H1 (cell line): ENCODE results near the gene ANKEF1. TPM values are rescaled to one million over a fixed set of nuclear protein-coding genes. Genes with fewer than 3 reads are reported as not detected.

ENCODE experiments used
- CTCF ChIA-PET: fragments of 300-600 bp; sonication (Branson Sonifier 250); formaldehyde crosslinking; loops from one replicate; lab custom pipeline; 2021; ENCODE audit not compliant: partially characterized antibody; lab: Charles Lee
- POLR2A ChIA-PET: fragments of 300-600 bp; sonication (Branson Sonifier 250); formaldehyde crosslinking; loops from one replicate; lab custom pipeline; 2021; ENCODE audit warnings: inconsistent platforms; ENCODE audit not compliant: partially characterized antibody; lab: Charles Lee
- DNase-seq, 2 experiments: peaks; one replicate each; pipeline versions ENCODE4 v3.0.0 to v3.0.0-alpha.2; 2010 to 2022; ENCODE audit warnings: low spot score in 2 of 2, low read depth in 1 of 2, mixed read lengths in 1 of 2
- FAIRE-seq: peaks from 2 replicates; lab custom pipeline; 2011; peaks lifted over from hg19 to GRCh38; lab: Jason Lieb, UNC
- H2AFZ ChIP-seq: 2 replicates; pipeline ENCODE4 v1.8.1; 2012; ENCODE audit warnings: low read length, inconsistent platforms
- H2AK5ac ChIP-seq: 2 replicates; pipeline ENCODE4 v1.6.1; 2013; ENCODE audit warnings: low read depth, low read length
- H2BK120ac ChIP-seq: replicated peaks from 2 replicates; pipeline ENCODE3; 2013; ENCODE audit warnings: low read depth, low read length, inconsistent platforms
- H2BK12ac ChIP-seq: 2 replicates; pipeline ENCODE4 v1.6.1; 2013; ENCODE audit warnings: low read depth, low read length
- H2BK15ac ChIP-seq: 2 replicates; pipeline ENCODE4 v1.6.1; 2013; ENCODE audit warnings: low read length
- H2BK20ac ChIP-seq: 2 replicates; pipeline ENCODE4 v1.6.1; 2013; ENCODE audit warnings: low read length
- H2BK5ac ChIP-seq: 2 replicates; pipeline ENCODE4 v1.6.1; 2013; ENCODE audit warnings: low read depth, low read length
- H3K14ac ChIP-seq: 2 replicates; pipeline ENCODE4 v1.6.1; 2013; ENCODE audit warnings: inconsistent platforms; ENCODE audit not compliant: insufficient read length
- H3K18ac ChIP-seq: 2 replicates; pipeline ENCODE4 v1.6.1; 2013; ENCODE audit warnings: low read length; ENCODE audit errors: extremely low read depth
- H3K23ac ChIP-seq: 2 replicates; pipeline ENCODE4 v1.6.1; 2013; ENCODE audit warnings: inconsistent platforms; ENCODE audit not compliant: insufficient read length
- H3K23me2 ChIP-seq: 2 replicates; pipeline ENCODE4 v1.6.1; 2013; ENCODE audit warnings: low read depth, low read length
- H3K27ac ChIP-seq: 2 replicates; pipeline ENCODE4 v1.6.1; 2011; ENCODE audit warnings: low read depth, low read length, inconsistent platforms
- H3K27me3 ChIP-seq, 4 experiments: replicated peaks in 1 of 4; 1 replicate in 1 of 4; 2 replicates in 3 of 4; pipeline versions ENCODE4 v1.6.1 to v1.8.1; 2011 to 2013; ENCODE audit warnings: low read length in 3 of 4, mild to moderate bottlenecking in 3 of 4, inconsistent platforms in 2 of 4, mixed read lengths in 2 of 4, moderate library complexity in 1 of 4; ENCODE audit not compliant: control insufficient read depth in 3 of 4, insufficient read depth in 3 of 4; ENCODE audit errors: extremely low read depth in 1 of 4
- H3K36me3 ChIP-seq, 4 experiments: 2 replicates each; pipeline versions ENCODE4 v1.6.1 to v1.8.1; 2011 to 2013; ENCODE audit warnings: mild to moderate bottlenecking in 4 of 4, low read length in 3 of 4, moderate library complexity in 2 of 4, control low read depth in 1 of 4, inconsistent platforms in 1 of 4; ENCODE audit not compliant: insufficient read depth in 4 of 4, control insufficient read depth in 2 of 4
- H3K4ac ChIP-seq: replicated peaks from 2 replicates; pipeline ENCODE3; 2013; ENCODE audit warnings: low read length, low read depth, mixed read lengths, inconsistent platforms; ENCODE audit not compliant: insufficient read length
- H3K4me1 ChIP-seq, 4 experiments: replicated peaks in 1 of 4; 1 replicate in 1 of 4; 2 replicates in 3 of 4; pipeline versions ENCODE4 v1.6.1 to v1.8.1; 2011 to 2013; ENCODE audit warnings: low read length in 3 of 4, inconsistent platforms in 2 of 4, mixed read lengths in 1 of 4; ENCODE audit not compliant: insufficient read depth in 4 of 4, control insufficient read depth in 3 of 4
- H3K4me2 ChIP-seq, 2 experiments: 2 replicates each; pipeline versions ENCODE4 v1.6.1 to v1.8.1; 2011 to 2013; ENCODE audit warnings: low read depth in 2 of 2, low read length in 2 of 2, control low read depth in 1 of 2, inconsistent platforms in 1 of 2, mild to moderate bottlenecking in 1 of 2; ENCODE audit not compliant: insufficient read depth in 1 of 2
- H3K4me3 ChIP-seq, 4 experiments: fragments of 200-600, 300-600 bp in 1 of 4; sonication (generic), shearing (Covaris generic), sonication (Bioruptor Twin) in 1 of 4; 2 replicates each; pipeline versions ENCODE4 v1.5.1 to v1.8.1; 2011 to 2016; ENCODE audit warnings: low read length in 4 of 4, low read depth in 3 of 4, control low read depth in 2 of 4, inconsistent platforms in 2 of 4, mild to moderate bottlenecking in 2 of 4, mixed read lengths in 1 of 4, moderate library complexity in 1 of 4; ENCODE audit not compliant: insufficient read depth in 2 of 4; ENCODE audit errors: extremely low read depth in 1 of 4
- H3K56ac ChIP-seq: replicated peaks from 2 replicates; pipeline ENCODE3; 2013; ENCODE audit warnings: low read depth, mild to moderate bottlenecking, mixed read lengths, low read length, inconsistent platforms; ENCODE audit not compliant: insufficient read length
- H3K79me1 ChIP-seq: 2 replicates; pipeline ENCODE4 v1.6.1; 2013; ENCODE audit warnings: low read depth, low read length, control low read depth
- H3K79me2 ChIP-seq, 2 experiments: 2 replicates each; pipeline versions ENCODE4 v1.6.1 to v1.8.1; 2012 to 2013; ENCODE audit warnings: low read length in 2 of 2, mild to moderate bottlenecking in 2 of 2, inconsistent platforms in 1 of 2; ENCODE audit not compliant: insufficient read depth in 2 of 2, control insufficient read depth in 1 of 2
- H3K9ac ChIP-seq, 4 experiments: replicated peaks in 1 of 4; 1 replicate in 1 of 4; 2 replicates in 3 of 4; pipeline versions ENCODE4 v1.6.1 to v1.8.1; 2011 to 2013; ENCODE audit warnings: low read depth in 3 of 4, low read length in 3 of 4, control low read depth in 2 of 4, mild to moderate bottlenecking in 2 of 4, moderate library complexity in 2 of 4, inconsistent platforms in 1 of 4; ENCODE audit errors: extremely low read depth in 1 of 4
- H3K9me3 ChIP-seq, 2 experiments: 2 replicates each; pipeline versions ENCODE4 v1.6.1 to v1.8.1; 2012 to 2013; ENCODE audit warnings: mild to moderate bottlenecking in 2 of 2, moderate library complexity in 2 of 2, control low read depth in 1 of 2, inconsistent platforms in 1 of 2, low read depth in 1 of 2, low read length in 1 of 2, mixed read lengths in 1 of 2; ENCODE audit not compliant: insufficient read depth in 2 of 2
- H4K20me1 ChIP-seq, 2 experiments: replicated peaks in 1 of 2; 2 replicates each; pipeline versions ENCODE3 to v1.8.1; 2011 to 2013; ENCODE audit warnings: inconsistent platforms in 2 of 2, low read length in 2 of 2, mild to moderate bottlenecking in 1 of 2; ENCODE audit not compliant: insufficient read depth in 2 of 2, control insufficient read depth in 1 of 2
- H4K5ac ChIP-seq: 2 replicates; pipeline ENCODE4 v1.6.1; 2013; ENCODE audit warnings: low read length, low read depth, mixed read lengths, inconsistent platforms; ENCODE audit not compliant: insufficient read length
- H4K8ac ChIP-seq: 2 replicates; pipeline ENCODE4 v1.8.0; 2013; ENCODE audit warnings: mild to moderate bottlenecking, moderate library complexity, low read length, inconsistent platforms; ENCODE audit not compliant: insufficient read depth; ENCODE audit errors: extremely low read depth
- H4K91ac ChIP-seq: replicated peaks from 2 replicates; pipeline ENCODE3; 2013; ENCODE audit warnings: low read length, mixed read lengths, inconsistent platforms; ENCODE audit not compliant: insufficient read length
- BACH1 ChIP-seq: IDR thresholded peaks from 2 replicates; pipeline ENCODE4 v1.6.1; 2012; ENCODE audit warnings: low read length, improper control_type of control experiment
- CREB1 ChIP-seq: IDR thresholded peaks from 2 replicates; pipeline ENCODE4 v1.6.1; 2012; ENCODE audit warnings: inconsistent platforms
- CTBP2 ChIP-seq: IDR thresholded peaks from 2 replicates; pipeline ENCODE4 v1.7.0; 2011; ENCODE audit warnings: borderline replicate concordance, mild to moderate bottlenecking, moderate library complexity, mixed read lengths, low read length; ENCODE audit not compliant: insufficient read depth, insufficient read length
- CTCF ChIP-seq, 3 experiments: IDR thresholded peaks; 1 replicate in 2 of 3; 2 replicates in 1 of 3; pipeline versions ENCODE4 v1.5.1 to v1.6.1; 2011; ENCODE audit warnings: low read length in 3 of 3, mild to moderate bottlenecking in 3 of 3, inconsistent platforms in 2 of 3, low read depth in 1 of 3, moderate library complexity in 1 of 3; ENCODE audit not compliant: insufficient read depth in 1 of 3; ENCODE audit errors: control extremely low read depth in 1 of 3
- GABPA ChIP-seq: IDR thresholded peaks from 2 replicates; pipeline ENCODE4 v1.6.1; 2011; ENCODE audit warnings: mild to moderate bottlenecking, low read length, moderate library complexity, borderline replicate concordance; ENCODE audit not compliant: insufficient read depth
- GTF2F1 ChIP-seq: IDR thresholded peaks from 2 replicates; pipeline ENCODE4 v1.6.1; 2012; ENCODE audit warnings: low read depth, low read length, improper control_type of control experiment, borderline replicate concordance
- RBBP5 ChIP-seq: IDR thresholded peaks from 2 replicates; pipeline ENCODE4 v1.7.1; 2012; ENCODE audit warnings: low read depth, mild to moderate bottlenecking, inconsistent platforms, low read length, moderate library complexity, borderline replicate concordance
- WGBS, 2 experiments: shearing (Covaris generic) in 1 of 2; methylation state at CpG; one replicate each; pipeline versions ENCODE4 v1.1.6 to v1.1.7; 2013 to 2015; ENCODE audit warnings: low lambda C conversion rate in 2 of 2, mixed read lengths in 2 of 2, inconsistent platforms in 1 of 2, low coverage in 1 of 2, missing lambda C conversion rate in 1 of 2; ENCODE audit not compliant: insufficient replicate concordance in 2 of 2, insufficient coverage in 1 of 2, insufficient read length in 1 of 2; ENCODE audit errors: extremely low coverage in 1 of 2, missing lambda C conversion rate in 1 of 2; 5-methylcytosine and 5-hydroxymethylcytosine counted together
- polyA plus RNA-seq, 7 experiments: library from polyadenylated mRNA; depleted of rRNA in 3 of 7; stranded (reverse) in 5 of 7; unstranded in 2 of 7; fragments of >200 nt in 5 of 7; fragments of 200-250 nt in 2 of 7; gene quantifications; 1 replicate in 5 of 7; 2 replicates in 1 of 7; 4 replicates in 1 of 7; pipeline versions ENCODE4 v1.2.1 to v1.2.3, GENCODE V29; 2011 to 2013; ENCODE audit warnings: missing spikeins in 2 of 7, mixed read lengths in 2 of 7
- total RNA-seq: library from RNA; stranded (reverse); fragmentation: NEBNext Ultra II Directional; extraction: Animal tissue kit (Norgen Biotek cat#: 25700); gene quantifications from 2 replicates; pipeline ENCODE4 v1.2.1, GENCODE V29; 2021

ANKEF1 gene
- total and polyA plus RNA-seq, 2 of the 8 experiments (the other 6 are each of a cell fraction or from before 2014, with no cell fraction given): 2.8 to 10.0 TPM

GRCh38 chr20:10012464-10012863, 22.3 kb upstream of the ANKEF1 start:
- no peaks in the 10 kb centered on the region for H4K20me1 ChIP-seq
- no peak overlapping the region for H2AFZ ChIP-seq
- no peak for DNase-seq
- H2AK5ac ChIP-seq: no peak overlapping the region
- H3K18ac ChIP-seq: no peak overlapping the region
- H4K8ac ChIP-seq: no peak overlapping the region
- ChIA-PET POLR2A (no interaction called here), CTCF (interaction anchor here (0.7 kb wide), 1 partner anchor 34 kb away, joined by 3 read pairs; no protein-coding TSS in a partner anchor)
- H2BK12ac ChIP-seq: no peak overlapping the region
- no peak overlapping the region for H2BK15ac ChIP-seq
- no peak overlapping the region for H3K23ac ChIP-seq
- WGBS, 2 experiments: 69% methylated on average over 5 of the region's 5 CpGs; no CpG with 5 or more reads in 1 of the 2 experiments
- H3K23me2 ChIP-seq: no peaks in the 10 kb centered on the region
- no peak overlapping the region for H3K56ac ChIP-seq
- H3K9ac ChIP-seq: no peak overlapping the region
- H3K79me1 ChIP-seq: no peaks in the 10 kb centered on the region
- H3K4me3 ChIP-seq: no peak overlapping the region
- no peak overlapping the region for H4K5ac ChIP-seq
- no peaks in the 10 kb centered on the region for H3K9me3 ChIP-seq
- H3K14ac ChIP-seq: no peak overlapping the region
- no peaks in the 10 kb centered on the region for H3K4me1 ChIP-seq
- no peak for FAIRE-seq
- H3K4ac ChIP-seq: no peak overlapping the region
- no peak overlapping the region for H2BK5ac ChIP-seq
- H2BK120ac ChIP-seq: no peak overlapping the region
- no peaks in the 10 kb centered on the region for H3K36me3 ChIP-seq
- no peak overlapping the region for H2BK20ac ChIP-seq
- no peak overlapping the region for H4K91ac ChIP-seq
- H3K27ac ChIP-seq: no peak overlapping the region
- no peak overlapping the region for H3K4me2 ChIP-seq
- H3K79me2 ChIP-seq: no peaks in the 10 kb centered on the region
- no peaks in the 10 kb centered on the region for H3K27me3 ChIP-seq
- TF ChIP-seq CTBP2: no peak
- TF ChIP-seq GABPA: no peak
- TF ChIP-seq RBBP5: no peak
- TF ChIP-seq BACH1: no peak
- TF ChIP-seq GTF2F1: no peak
- TF ChIP-seq CTCF (IDR thresholded peaks at IDR 0.05; ENCODE audit: control extremely low read depth in 1 of 3, insufficient read depth in 1 of 3, low read depth in 1 of 3, low read length in 3 of 3): no peak
- no peak for TF ChIP-seq CREB1
